Trophoblast cell (in vitro differentiated cells and primary cell): ENCODE data around the gene TAOK3.
"Not testable (repeated sequence)": the region's sequence is repeated elsewhere in the genome, so short reads cannot be mapped to it uniquely, and the experiment has no call there.

ENCODE experiments used
- DNase-seq, 2 donors: peaks; one replicate each; pipeline ENCODE4 v3.0.0-alpha.2; 2016
- H2AFZ ChIP-seq: 2 replicates; pipeline ENCODE4 v1.6.1; 2013; ENCODE audit warnings: low read length, moderate library complexity, mild to moderate bottlenecking; ENCODE audit not compliant: insufficient read depth, poor library complexity
- H2AK5ac ChIP-seq: 2 replicates; pipeline ENCODE4 v1.6.1; 2013; ENCODE audit warnings: mild to moderate bottlenecking, low read length
- H2BK120ac ChIP-seq: 2 replicates; pipeline ENCODE4 v1.6.1; 2013; ENCODE audit warnings: low read length, mild to moderate bottlenecking, moderate library complexity; ENCODE audit not compliant: insufficient read depth, poor library complexity
- H2BK12ac ChIP-seq: 2 replicates; pipeline ENCODE4 v1.6.1; 2013; ENCODE audit warnings: mild to moderate bottlenecking, low read length, moderate library complexity
- H2BK5ac ChIP-seq: 2 replicates; pipeline ENCODE4 v1.6.1; 2013; ENCODE audit warnings: low read length, low read depth, moderate library complexity, mild to moderate bottlenecking; ENCODE audit not compliant: poor library complexity
- H3K14ac ChIP-seq: 2 replicates; pipeline ENCODE4 v1.6.1; 2013; ENCODE audit warnings: mild to moderate bottlenecking, low read length
- H3K18ac ChIP-seq: 2 replicates; pipeline ENCODE4 v1.6.1; 2013; ENCODE audit warnings: mild to moderate bottlenecking, low read length
- H3K23ac ChIP-seq: 2 replicates; pipeline ENCODE4 v1.6.1; 2013; ENCODE audit warnings: low read length
- H3K27ac ChIP-seq: 2 replicates; pipeline ENCODE4 v1.5.1; 2013; ENCODE audit warnings: low read depth, mild to moderate bottlenecking, inconsistent platforms, low read length, moderate library complexity
- H3K27me3 ChIP-seq: 2 replicates; pipeline ENCODE4 v1.6.1; 2013; ENCODE audit warnings: inconsistent platforms, mild to moderate bottlenecking, low read length, moderate library complexity; ENCODE audit not compliant: insufficient read depth
- H3K36me3 ChIP-seq, 2 experiments: 1 replicate in 1 of 2; 2 replicates in 1 of 2; pipeline ENCODE4 v1.6.1; 2013; ENCODE audit warnings: low read length in 2 of 2, mild to moderate bottlenecking in 2 of 2, moderate library complexity in 1 of 2; ENCODE audit not compliant: insufficient read depth in 2 of 2, control insufficient read depth in 1 of 2
- H3K4ac ChIP-seq: 2 replicates; pipeline ENCODE4 v1.6.1; 2013; ENCODE audit warnings: low read depth, mild to moderate bottlenecking, low read length, moderate library complexity
- H3K4me1 ChIP-seq, 2 experiments: 1 replicate in 1 of 2; 2 replicates in 1 of 2; pipeline ENCODE4 v1.6.1; 2013; ENCODE audit warnings: low read length in 2 of 2, mild to moderate bottlenecking in 2 of 2, moderate library complexity in 1 of 2; ENCODE audit not compliant: insufficient read depth in 2 of 2, control insufficient read depth in 1 of 2
- H3K4me2 ChIP-seq: 2 replicates; pipeline ENCODE4 v1.6.1; 2013; ENCODE audit warnings: inconsistent platforms, mild to moderate bottlenecking, low read length, moderate library complexity
- H3K4me3 ChIP-seq: 2 replicates; pipeline ENCODE4 v1.5.1; 2013; ENCODE audit warnings: mild to moderate bottlenecking, low read depth, low read length, inconsistent platforms
- H3K79me1 ChIP-seq: one replicate; pipeline ENCODE4 v1.6.1; 2013; ENCODE audit warnings: low read length
- H3K79me2 ChIP-seq: 2 replicates; pipeline ENCODE4 v1.6.1; 2013; ENCODE audit warnings: low read length, mild to moderate bottlenecking; ENCODE audit not compliant: control insufficient read depth, insufficient read depth, poor library complexity
- H3K9ac ChIP-seq: 2 replicates; pipeline ENCODE4 v1.6.1; 2013; ENCODE audit warnings: mild to moderate bottlenecking, low read length
- H3K9me3 ChIP-seq: 2 replicates; pipeline ENCODE4 v1.6.1; 2013; ENCODE audit warnings: low read depth, mild to moderate bottlenecking, control low read depth, inconsistent platforms, low read length; ENCODE audit not compliant: insufficient read depth
- H4K12ac ChIP-seq: 2 replicates; pipeline ENCODE4 v1.6.1; 2013; ENCODE audit warnings: low read depth, mild to moderate bottlenecking, low read length, moderate library complexity
- H4K8ac ChIP-seq: 2 replicates; pipeline ENCODE4 v1.6.1; 2013; ENCODE audit warnings: low read depth, mild to moderate bottlenecking, low read length, moderate library complexity
- H4K91ac ChIP-seq: one replicate; pipeline ENCODE4 v1.6.1; 2013; ENCODE audit warnings: low read depth, mild to moderate bottlenecking, low read length, moderate library complexity
- WGBS: extraction: QIAGEN DNeasy Blood & Tissue Kit; methylation state at CpG from one replicate; pipeline ENCODE4 v1.1.7; 2013; ENCODE audit warnings: missing lambda C conversion rate; ENCODE audit not compliant: insufficient read length, insufficient coverage; ENCODE audit errors: extremely low coverage; 5-methylcytosine and 5-hydroxymethylcytosine counted together

Gene TAOK3

GRCh38 chr12:118137148-118137678 lies 235.5 kb downstream of the TAOK3 start:
- Histone ChIP-seq H3K36me3 (peaks cover 13 to 21% of the 10 kb centered on the region in 2 experiments), H2BK12ac (no peak overlapping the region), H3K27ac (no peak overlapping the region), H4K91ac (no peak overlapping the region), H3K4me2 (peak overlapping the region; percentile 80), H4K12ac (peak overlapping the region; percentile 21), H3K23ac (no peak overlapping the region), H3K4me1 (peaks cover 7 to 11% of the 10 kb centered on the region in 2 experiments), H3K4me3 (no peak overlapping the region), H2BK5ac (no peak overlapping the region), H2AFZ (no peak overlapping the region), H2AK5ac (no peak overlapping the region), H3K9ac (peak overlapping the region; percentile 31), H4K8ac (no peak overlapping the region), H3K79me1 (peaks cover 6% of the 10 kb centered on the region), H3K27me3 (no peaks in the 10 kb centered on the region), H2BK120ac (no peak overlapping the region), H3K9me3 (no peaks in the 10 kb centered on the region), H3K18ac (no peak overlapping the region), H3K79me2 (peaks cover 9% of the 10 kb centered on the region), H3K14ac (no peak overlapping the region), H3K4ac (no peak overlapping the region)
- WGBS: no CpG with 5 or more reads among the region's 10 CpGs
- peak in 1 of 2 donors; percentile 7 for DNase-seq

GRCh38 chr12:118136559-118137003 lies 236.1 kb downstream of the TAOK3 start:
- H3K27ac ChIP-seq: peak overlapping the region; percentile 15
- peak overlapping the region; percentile 95 for H2AFZ ChIP-seq
- H2BK5ac ChIP-seq: no peak overlapping the region
- peak overlapping the region; percentile 64 for H4K91ac ChIP-seq
- WGBS: no CpG with 5 or more reads among the region's 29 CpGs
- peaks cover 9% of the 10 kb centered on the region for H3K79me2 ChIP-seq
- H3K4ac ChIP-seq: peak overlapping the region; percentile 89
- H3K4me3 ChIP-seq: peak overlapping the region; percentile 97
- peak overlapping the region; percentile 83 for H4K8ac ChIP-seq
- H3K4me2 ChIP-seq: peak overlapping the region; percentile 80
- peaks cover 6% of the 10 kb centered on the region for H3K79me1 ChIP-seq
- H2AK5ac ChIP-seq: no peak overlapping the region
- H3K27me3 ChIP-seq: no peaks in the 10 kb centered on the region
- H3K18ac ChIP-seq: peak overlapping the region; percentile 85
- H4K12ac ChIP-seq: peak overlapping the region; percentile 68
- no peak overlapping the region for H2BK120ac ChIP-seq
- peaks cover 13 to 21% of the 10 kb centered on the region in 2 experiments for H3K36me3 ChIP-seq
- peak overlapping the region; percentile 94 for H3K9ac ChIP-seq
- no peak overlapping the region for H2BK12ac ChIP-seq
- no peaks in the 10 kb centered on the region for H3K9me3 ChIP-seq
- no peak overlapping the region for H3K23ac ChIP-seq
- peak overlapping the region; percentile 71 for H3K14ac ChIP-seq
- peak; percentile 62 to 67 for DNase-seq
- H3K4me1 ChIP-seq: peaks cover 7 to 11% of the 10 kb centered on the region in 2 experiments

- H4K91ac ChIP-seq: peak within 1 kb of the TSS; percentile 64
- peaks cover 7 to 11% of the 10 kb centered on the region in 2 experiments for H3K4me1 ChIP-seq
- peaks cover 9% of the 10 kb centered on the region for H3K79me2 ChIP-seq
- H3K18ac ChIP-seq: peak within 1 kb of the TSS; percentile 85
- peaks cover 6% of the 10 kb centered on the region for H3K79me1 ChIP-seq
- no peak within 1 kb of the TSS for H3K23ac ChIP-seq
- peaks cover 7 to 16% of the 10 kb centered on the region in 2 experiments for H3K36me3 ChIP-seq
- peak within 1 kb of the TSS; percentile 89 for H3K4ac ChIP-seq
- no peak within 1 kb of the TSS for H2BK5ac ChIP-seq
- no CpG with 5 or more reads among the region's 70 CpGs for WGBS
- H3K14ac ChIP-seq: peak within 1 kb of the TSS; percentile 71
- peak within 1 kb of the TSS; percentile 95 for H2AFZ ChIP-seq
- peak within 1 kb of the TSS; percentile 94 for H3K9ac ChIP-seq
- no peaks in the 10 kb centered on the region for H3K9me3 ChIP-seq
- peak within 1 kb of the TSS; percentile 83 for H4K8ac ChIP-seq
- peak within 1 kb of the TSS; percentile 28 for H2AK5ac ChIP-seq
- H3K27ac ChIP-seq: peak within 1 kb of the TSS; percentile 33
- H2BK12ac ChIP-seq: no peak within 1 kb of the TSS
- peak within 1 kb of the TSS; percentile 97 for H3K4me3 ChIP-seq
- H3K4me2 ChIP-seq: peak within 1 kb of the TSS; percentile 80
- H4K12ac ChIP-seq: peak within 1 kb of the TSS; percentile 68
- peak; percentile 92 to 94 for DNase-seq
- no peak within 1 kb of the TSS for H2BK120ac ChIP-seq
- H3K27me3 ChIP-seq: no peaks in the 10 kb centered on the region
These were observed 236.7 kb downstream of the TAOK3 start, which contains the start of gene PEBP1 for GRCh38 chr12:118135788-118136558. Gene PEBP1 (plus strand): TSS chr12:118136124. CDS start chr12:118136210, 86 bp downstream.

- H3K79me2 ChIP-seq, H2BK5ac ChIP-seq, H4K12ac ChIP-seq, H2AFZ ChIP-seq, H2BK120ac ChIP-seq, H3K4me1 ChIP-seq, H3K27me3 ChIP-seq, H4K8ac ChIP-seq, H3K18ac ChIP-seq, H3K9me3 ChIP-seq, H3K9ac ChIP-seq, H4K91ac ChIP-seq, H3K4ac ChIP-seq, H2AK5ac ChIP-seq, H3K4me2 ChIP-seq, H3K79me1 ChIP-seq, DNase-seq, H3K14ac ChIP-seq, H3K4me3 ChIP-seq, H3K36me3 ChIP-seq, H3K23ac ChIP-seq, H2BK12ac ChIP-seq, H3K27ac ChIP-seq: not testable (repeated sequence)
- WGBS: no CpG with 5 or more reads among the region's 5 CpGs
These were observed 243.3 kb downstream of the TAOK3 start for GRCh38 chr12:118129436-118129835.
